Panc1 (cell line): Measurements from ENCODE around the gene LDHAL6B. TPM values are rescaled to one million over a fixed set of nuclear protein-coding genes. Genes with fewer than 3 reads are reported as not detected.

Source experiments
- ATAC-seq: fragments of 200-7000 bp; cut with Tn5 transposase; 2 replicates; pipeline ENCODE4 v1.9.1; 2020; ENCODE audit warnings: mild to moderate bottlenecking, moderate library complexity
- BruUV-seq: library from RNA; stranded (reverse); fragments of 400-500 nt; replicated peaks from 2 replicates; lab custom pipeline; 2021; lab: Mats Ljungman, UMichigan
- CTCF ChIA-PET: fragments of 300-600 bp; sonication (Branson Sonifier 250); formaldehyde crosslinking; loops from one replicate; lab custom pipeline; 2022; ENCODE audit warnings: antibody characterized with exemption; lab: Charles Lee
- POLR2A ChIA-PET: fragments of 300-600 bp; sonication (Branson Sonifier 250); formaldehyde crosslinking; loops from one replicate; lab custom pipeline; 2022; ENCODE audit warnings: antibody characterized with exemption; lab: Charles Lee
- DNase-seq: peaks from one replicate; pipeline ENCODE4 v3.0.0-alpha.2; 2010; ENCODE audit warnings: low read depth, low spot score
- H3K27ac ChIP-seq: 2 replicates; pipeline ENCODE4 v1.5.1; 2011; ENCODE audit warnings: mild to moderate bottlenecking, low read length, inconsistent platforms
- H3K27me3 ChIP-seq: fragments of 200-500 bp; sonication (Bioruptor generic); 2 replicates; pipeline ENCODE4 v1.6.0; 2014; ENCODE audit warnings: low read length, inconsistent platforms; ENCODE audit not compliant: control insufficient read depth, insufficient read depth
- H3K36me3 ChIP-seq: fragments of 200-500 bp; sonication (Bioruptor generic); 2 replicates; pipeline ENCODE4 v1.5.1; 2014; ENCODE audit warnings: inconsistent platforms, mild to moderate bottlenecking, low read length, moderate library complexity; ENCODE audit not compliant: control insufficient read depth, insufficient read depth
- H3K4me1 ChIP-seq: 2 replicates; pipeline ENCODE4 v1.5.1; 2011; ENCODE audit warnings: inconsistent platforms, mild to moderate bottlenecking, low read length, moderate library complexity; ENCODE audit not compliant: control insufficient read depth, insufficient read depth
- H3K4me3 ChIP-seq, 2 experiments: 2 replicates each; pipeline ENCODE4 v1.5.1; 2011 to 2012; ENCODE audit warnings: low read depth in 2 of 2, low read length in 2 of 2, mild to moderate bottlenecking in 2 of 2, inconsistent platforms in 1 of 2, moderate library complexity in 1 of 2
- H3K9me3 ChIP-seq: fragments of 200-500 bp; sonication (Bioruptor generic); 2 replicates; pipeline ENCODE4 v1.5.1; 2014; ENCODE audit warnings: low read depth, mild to moderate bottlenecking, inconsistent platforms, low read length, moderate library complexity; ENCODE audit not compliant: control insufficient read depth, insufficient read depth
- CTCF ChIP-seq: fragments of 450-650 bp; IDR thresholded peaks from 2 replicates; pipeline ENCODE4 v1.5.1; 2017; ENCODE audit warnings: mild to moderate bottlenecking
- POLR2AphosphoS5 ChIP-seq: IDR thresholded peaks from 2 replicates; pipeline ENCODE4 v1.6.1; 2012; ENCODE audit warnings: mild to moderate bottlenecking, low read depth, low read length, moderate library complexity
- REST ChIP-seq, 2 experiments: IDR thresholded peaks; 2 replicates each; pipeline ENCODE4 v1.6.1; 2011 to 2012; ENCODE audit warnings: low read depth in 2 of 2, control low read depth in 1 of 2, low read length in 1 of 2, mild to moderate bottlenecking in 1 of 2, moderate library complexity in 1 of 2; ENCODE audit not compliant: insufficient read depth in 1 of 2
- SIN3A ChIP-seq: IDR thresholded peaks from 2 replicates; pipeline ENCODE4 v1.6.1; 2012; ENCODE audit warnings: low read depth, mild to moderate bottlenecking, low read length, moderate library complexity, borderline replicate concordance; ENCODE audit not compliant: insufficient read depth
- TCF7L2 ChIP-seq: IDR thresholded peaks from 2 replicates; pipeline ENCODE4 v1.6.1; 2011; ENCODE audit warnings: mild to moderate bottlenecking, low read depth, low read length, inconsistent platforms
- in situ Hi-C: cut with HindIII; loops from 2 replicates; pipeline ENCODE4 v1.10.0; 2016; ENCODE audit warnings: low sequenced_read_pairs, low pct_unique_long_range_greater_than_20kb
- intact Hi-C: fragments of 100-400 bp; cut with micrococcal nuclease; formaldehyde crosslinking; loops from one replicate; pipeline ENCODE4 v1.10.0; 2022; ENCODE audit not compliant: unreplicated experiment
- total RNA-seq: library from RNA; stranded (reverse); gene quantifications from one replicate; pipeline ENCODE4 v1.2.1, GENCODE V29; 2021; ENCODE audit not compliant: unreplicated experiment

The LDHAL6B gene
- total RNA-seq, 1 experiment from 2014 or later: not detected

- TF ChIP-seq POLR2AphosphoS5 (no peak), CTCF (no peak), SIN3A (no peak), REST (IDR thresholded peaks at IDR 0.05; ENCODE audit: insufficient read depth in 1 of 2, low read depth in 2 of 2, low read length in 1 of 2) (no peak), TCF7L2 (no peak)
- Histone ChIP-seq H3K27ac (no peak overlapping the region), H3K36me3 (peaks cover 9% of the 10 kb centered on the region; the same call in 1 of the 2 replicates), H3K4me1 (no peaks in the 10 kb centered on the region), H3K27me3 (no peaks in the 10 kb centered on the region), H3K9me3 (no peaks in the 10 kb centered on the region), H3K4me3 (no peak overlapping the region)
- intact Hi-C loops (no loop called here), in situ Hi-C loops (no loop called here)
- no TSS peak for BruUV-seq
- DNase-seq (no peak), ATAC-seq (no peak)
- POLR2A ChIA-PET: no interaction called here
- CTCF ChIA-PET: no interaction called here
Measured at GRCh38 chr15:59221511-59222505, 15.2 kb downstream of the LDHAL6B start.

- BruUV-seq: TSS peak; percentile 5
- no peaks in the 10 kb centered on the region for H3K4me1 ChIP-seq
- ATAC-seq: no peak
- H3K27ac ChIP-seq: no peak overlapping the region
- ChIA-PET POLR2A (no interaction called here), CTCF (interaction anchor here (0.6 kb wide), 1 partner anchor 452 kb away, joined by 12 read pairs; no protein-coding TSS in a partner anchor)
- H3K27me3 ChIP-seq: no peaks in the 10 kb centered on the region
- in situ Hi-C loops (no loop called here), intact Hi-C loops (no loop called here)
- no peak for DNase-seq
- no peak overlapping the region for H3K4me3 ChIP-seq
- TF ChIP-seq REST (IDR thresholded peaks at IDR 0.05; ENCODE audit: insufficient read depth in 1 of 2, low read depth in 2 of 2, low read length in 1 of 2) (no peak), TCF7L2 (no peak), CTCF (no peak), POLR2AphosphoS5 (no peak), SIN3A (no peak)
- peaks cover 9% of the 10 kb centered on the region; the same call in 1 of the 2 replicates for H3K36me3 ChIP-seq
- H3K9me3 ChIP-seq: no peaks in the 10 kb centered on the region
Measured at GRCh38 chr15:59222906-59223550, 16.4 kb downstream of the LDHAL6B start.
